ENCODE results near the gene ZNF227.

- no peak for TF ChIP-seq CTCF (IDR thresholded peaks at IDR 0.05; ENCODE audit: insufficient read depth, low read length)
- no peak for TF ChIP-seq POLR2AphosphoS5 (IDR thresholded peaks at IDR 0.05; ENCODE audit: low read depth)
- no peak for TF ChIP-seq GABPA (IDR thresholded peaks at IDR 0.05; ENCODE audit: low read depth)
- TF ChIP-seq REST (IDR thresholded peaks at IDR 0.05; ENCODE audit: insufficient replicate concordance, low read depth), result no peak
These were observed 43.5 kb downstream of the ZNF227 start for GRCh38 chr19:44255705-44256411.
